Stimulated activated CD4-positive, alpha-beta T cell treated with anti-CD3 and anti-CD28 coated beads, TNF-alpha, amount 100 ng/mL, for 4 hours (primary cell): ENCODE results near the gene GKN2.
"Not testable (repeated sequence)": the region's sequence is repeated elsewhere in the genome, so short reads cannot be mapped to it uniquely, and the experiment has no call there.

Source experiments
- DNase-seq, 3 experiments: peaks; one replicate each; pipeline ENCODE4 v3.0.0-alpha.2; 2020; ENCODE audit warnings: low read depth in 3 of 3

GKN2 gene

GRCh38 chr2:68961380-68961779, 8.7 kb upstream of the GKN2 start:
- DNase-seq = no peak

- no peak for DNase-seq
Observed at GRCh38 chr2:68959001-68959400, 6.3 kb upstream of the GKN2 start.

DNA sequence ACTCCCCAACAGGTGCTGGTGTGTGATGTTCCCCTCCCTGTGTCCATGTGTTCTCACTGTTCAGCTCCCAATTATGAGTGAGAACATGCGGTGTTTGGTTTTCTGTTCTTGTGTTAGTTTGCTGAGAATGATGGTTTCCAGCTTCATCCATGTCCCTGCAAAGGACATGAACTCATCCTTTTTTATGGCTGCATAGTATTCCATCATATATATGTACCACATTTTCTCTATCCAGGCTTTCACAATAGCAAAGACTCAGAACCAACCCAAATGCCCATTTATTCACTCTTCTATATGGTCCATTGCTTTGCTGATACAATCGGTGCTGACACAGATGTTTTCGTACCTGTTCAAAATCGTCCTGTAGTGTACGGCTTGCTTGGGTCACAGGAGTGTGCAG, 2.7 kb upstream of the GKN2 start:
- not testable (repeated sequence) for DNase-seq

DNA sequence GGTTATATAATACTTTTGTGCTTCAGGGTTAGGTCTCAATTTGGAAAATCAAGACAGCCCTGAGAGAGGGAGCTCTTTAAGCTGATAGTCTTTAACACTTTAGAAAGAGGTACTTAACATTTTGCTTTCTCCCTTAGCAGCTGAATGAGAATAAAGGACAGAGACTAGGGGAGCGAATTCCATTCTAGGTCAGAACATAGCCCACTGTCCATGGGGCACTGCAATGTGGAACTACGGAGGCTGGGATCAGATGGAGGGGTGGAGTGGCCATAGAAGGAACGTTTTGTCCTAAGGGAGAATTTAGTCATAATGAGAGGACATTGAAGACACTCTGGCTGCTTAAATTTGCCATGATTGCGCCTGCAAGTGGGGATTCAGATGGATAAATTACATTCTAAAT, 794 bp downstream of the GKN2 start:
- no peak for DNase-seq

- no peak for DNase-seq
Observed at GRCh38 chr2:68948710-68949109, 4.0 kb downstream of the GKN2 start.

DNA sequence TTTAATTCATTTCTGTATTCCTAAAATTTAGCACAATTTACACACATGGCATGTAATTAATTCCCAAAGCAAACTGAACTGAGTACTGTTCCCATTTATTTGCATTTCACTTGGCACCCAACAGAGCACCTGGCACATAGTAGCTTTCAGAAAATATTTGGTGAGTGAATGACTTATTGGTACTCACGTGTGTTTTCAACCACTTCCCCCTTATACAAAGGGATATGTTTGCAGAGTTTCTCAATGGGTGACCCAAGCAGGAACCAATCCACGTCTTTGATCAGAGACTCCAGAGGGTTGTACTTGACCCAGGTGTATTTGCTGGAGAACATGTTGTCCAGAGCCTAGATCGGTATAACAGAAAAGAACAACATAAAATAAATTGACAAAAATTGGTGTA, 6.6 kb downstream of the GKN2 start:
- DNase-seq = no peak

GRCh38 chr2:68943581-68944568, 8.8 kb downstream of the GKN2 start:
- DNase-seq = peak; percentile 13 to 20 (median 18)

DNA sequence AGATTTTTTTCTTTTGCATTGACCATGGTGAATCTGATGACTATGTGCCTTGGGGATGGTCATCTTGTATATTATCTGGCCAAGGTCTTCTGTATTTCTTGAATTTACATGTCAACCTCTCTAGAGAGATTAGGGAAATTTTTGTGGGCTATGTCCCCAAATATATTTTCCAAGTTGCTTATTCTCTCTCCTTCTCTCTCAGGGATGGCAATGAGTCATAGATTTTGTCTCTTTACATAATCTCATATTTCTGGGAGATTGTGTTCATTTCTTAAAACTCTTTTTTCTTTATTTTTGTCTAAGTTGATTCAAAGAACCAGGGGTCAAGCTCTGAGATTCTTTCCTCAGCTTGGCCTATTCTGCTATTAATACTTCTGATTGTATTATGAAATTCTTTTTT, 9.9 kb downstream of the GKN2 start:
- DNase-seq = no peak

GRCh38 chr2:68940369-68940768, 12.3 kb downstream of the GKN2 start:
- no peak for DNase-seq

GRCh38 chr2:68939962-68940361, 12.7 kb downstream of the GKN2 start:
- DNase-seq = no peak

DNA sequence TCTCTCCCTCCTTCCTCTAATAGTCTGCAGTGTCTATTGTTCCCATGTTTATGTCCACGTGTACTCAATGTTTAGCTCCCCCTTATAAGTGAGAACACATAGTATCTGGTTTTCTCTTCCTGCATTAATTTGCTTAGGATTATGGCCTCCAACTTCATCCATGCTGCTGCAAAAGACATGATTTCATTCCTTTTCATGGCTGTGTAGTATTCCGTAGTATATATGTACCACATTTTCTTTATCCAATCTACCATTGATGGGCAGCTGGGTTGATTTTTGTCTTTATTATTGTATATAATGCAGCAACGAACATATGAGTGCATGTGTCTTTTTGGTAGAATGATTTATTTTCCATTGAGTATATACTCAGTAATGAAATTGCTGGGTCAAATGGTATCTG, 13.8 kb downstream of the GKN2 start:
- DNase-seq = no peak

- no peak for DNase-seq
Observed at GRCh38 chr2:68937346-68938055, 15.2 kb downstream of the GKN2 start.

- DNase-seq = no peak
Observed at GRCh38 chr2:68936889-68937288, 15.8 kb downstream of the GKN2 start.

DNA sequence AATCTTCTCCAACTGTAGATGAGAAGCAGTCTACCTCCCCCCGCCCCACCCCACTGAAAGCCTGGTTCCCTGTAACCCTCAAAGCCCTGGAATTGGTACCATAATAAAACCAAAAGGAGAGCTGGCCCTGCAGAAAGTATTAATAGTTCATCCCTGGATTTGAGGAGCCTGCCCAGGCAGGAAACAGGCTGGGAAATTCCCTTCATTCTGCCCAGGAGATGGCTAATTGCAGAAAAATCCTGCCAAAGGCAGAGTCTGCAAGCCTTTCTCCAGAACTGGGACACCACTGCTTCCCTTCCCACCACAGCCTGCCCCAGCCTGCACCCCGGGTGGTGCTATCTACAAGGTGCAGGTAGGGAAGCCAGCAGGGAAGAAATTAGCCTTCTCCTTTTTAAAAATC, 16.3 kb downstream of the GKN2 start:
- no peak for DNase-seq

GRCh38 chr2:68935471-68935870, 17.2 kb downstream of the GKN2 start:
- no peak for DNase-seq

DNA sequence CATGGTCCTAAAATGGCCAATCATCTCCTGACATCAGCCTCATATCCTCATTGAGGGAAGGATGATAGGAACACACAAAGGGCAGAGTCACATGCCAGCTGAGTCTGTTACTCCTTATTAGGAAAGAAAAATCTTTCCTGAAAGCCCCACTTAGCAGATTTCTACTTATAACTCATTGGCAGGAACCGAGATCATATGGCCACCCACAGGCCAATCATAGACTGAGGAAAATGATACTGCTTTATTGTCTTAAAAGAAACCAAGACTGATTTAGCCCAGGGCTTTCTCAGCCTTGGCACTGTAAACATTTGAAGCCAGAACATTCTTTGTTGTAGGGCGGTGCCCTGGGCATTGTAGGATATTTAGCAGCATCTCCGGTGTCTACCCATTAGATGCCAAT, 18.7 kb downstream of the GKN2 start:
- no peak for DNase-seq

- no peak for DNase-seq
Observed at GRCh38 chr2:68932402-68932801, 20.3 kb downstream of the GKN2 start.

DNA sequence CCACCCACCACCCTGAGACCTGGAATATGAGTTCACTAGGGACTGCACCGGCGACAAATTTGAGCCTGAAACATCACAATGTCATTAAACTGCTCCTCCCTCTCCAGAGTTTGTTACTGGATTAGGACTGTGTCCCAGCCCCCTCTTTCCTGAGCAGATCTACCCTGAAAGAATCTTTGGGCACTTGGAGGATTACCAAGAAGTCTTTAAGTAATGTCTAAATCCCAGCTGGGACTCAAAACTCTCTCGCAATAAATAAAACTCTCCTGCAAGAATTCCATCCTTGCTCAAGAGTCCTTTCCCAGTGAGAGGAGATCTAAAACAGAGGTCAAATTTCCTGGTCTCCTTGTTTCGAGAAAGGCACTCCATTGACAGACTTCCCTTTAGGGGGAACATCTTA, 20.9 kb downstream of the GKN2 start:
- DNase-seq = no peak

DNA sequence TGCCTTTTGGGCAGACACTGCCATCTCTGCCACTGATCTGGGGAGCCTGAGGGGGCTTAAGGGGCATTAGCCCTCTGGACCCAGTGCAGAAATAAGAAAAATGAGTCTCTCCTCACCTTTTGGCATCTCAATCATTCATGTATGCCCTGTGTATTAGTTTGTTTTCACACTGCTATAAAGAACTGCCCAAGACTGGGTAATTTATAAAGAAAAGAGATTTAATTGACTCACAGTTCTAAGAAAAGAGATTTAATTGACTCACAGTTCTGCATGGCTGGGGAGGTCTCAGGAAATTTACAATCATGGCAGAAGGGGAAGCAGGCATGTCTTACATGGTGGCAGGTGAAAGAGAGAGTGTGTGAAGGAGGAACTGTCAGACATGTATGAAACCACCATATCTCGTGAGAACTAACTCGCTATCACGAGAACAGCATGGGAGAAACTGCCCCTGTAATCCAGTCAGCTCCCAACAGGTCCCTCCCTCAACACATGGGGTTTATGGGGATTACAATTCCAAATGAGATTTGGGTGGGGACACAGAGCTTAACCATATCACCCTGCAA, 21.5 kb downstream of the GKN2 start:
- DNase-seq = no peak

GRCh38 chr2:68926796-68927195, 25.9 kb downstream of the GKN2 start:
- DNase-seq = no peak

DNA sequence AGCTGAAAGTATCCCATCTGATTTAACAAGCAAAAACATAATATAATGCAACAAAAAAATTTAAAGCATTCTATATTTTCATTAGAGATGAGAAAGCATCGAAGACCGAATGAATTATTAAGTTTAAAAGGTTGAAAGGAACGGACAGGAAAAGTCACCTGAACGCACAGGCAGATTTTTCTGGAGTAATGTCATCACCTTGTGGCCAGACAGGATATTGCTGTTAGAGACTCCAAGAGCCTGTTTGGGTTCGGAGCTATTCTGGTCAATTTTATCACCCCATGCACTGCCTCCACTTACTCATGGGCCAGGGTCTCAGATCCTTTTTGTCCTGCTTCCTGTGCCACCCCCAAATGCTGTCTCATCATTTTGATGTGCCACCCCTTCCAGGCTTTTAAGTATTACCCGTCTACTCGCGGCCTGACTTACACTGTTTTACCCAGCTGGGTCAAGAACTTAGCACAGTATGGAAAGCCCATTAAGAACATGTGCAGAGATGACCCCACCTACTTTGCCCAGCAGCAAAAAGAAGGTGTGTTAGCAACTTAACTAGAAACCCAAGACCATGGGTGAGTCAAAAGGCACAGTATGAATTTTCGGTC, 27.3 kb downstream of the GKN2 start:
- peak in 2 of 3 experiments; percentile 19 to 42 for DNase-seq

DNA sequence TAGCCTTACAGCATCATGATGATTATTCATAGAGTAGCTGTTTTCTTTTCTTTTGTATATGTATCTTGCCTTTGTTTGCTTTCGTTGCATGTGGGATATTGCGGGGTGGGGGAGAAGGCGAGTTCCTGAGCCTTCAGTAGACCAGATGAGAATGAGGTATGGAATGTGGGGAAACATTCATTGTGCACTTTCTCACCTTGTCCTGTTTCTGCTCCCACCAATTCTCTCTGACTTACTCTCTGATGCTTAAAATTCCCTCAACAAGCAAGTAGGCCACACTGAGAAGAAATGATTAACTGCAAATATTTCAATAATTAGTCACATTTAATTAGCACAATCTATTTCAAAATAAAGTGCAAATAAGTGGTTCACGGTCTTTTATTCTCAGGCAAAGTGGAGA, 31.0 kb downstream of the GKN2 start:
- DNase-seq = no peak
